Measurements from ENCODE around the gene DIRAS1. TPM values are rescaled to one million over a fixed set of nuclear protein-coding genes. Genes with fewer than 3 reads are reported as not detected.

The DIRAS1 gene
- total and polyA plus RNA-seq, 2 of the 8 experiments (the other 6 are each of a cell fraction or from before 2014, with no cell fraction given), result 20.2 to 22.3 TPM

- TF ChIP-seq RAD21 (IDR thresholded peaks at IDR 0.05 in 1 of 2, conservative IDR thresholded peaks at IDR 0.05 in 1 of 2; ENCODE audit: low read depth in 2 of 2, low read length in 2 of 2) (peak in 1 of 2 experiments; percentile 42; a peak in 2 of 4 replicates), RBBP5 (IDR thresholded peaks at IDR 0.05; ENCODE audit: borderline replicate concordance, low read depth, low read length) (no peak), TCF12 (IDR thresholded peaks at IDR 0.05; ENCODE audit: low read depth, low read length) (peak; percentile 86; the same call in 1 of the 2 replicates), MAX (IDR thresholded peaks at IDR 0.05) (peak; percentile 56; the same call in 1 of the 2 replicates), ASH2L (IDR thresholded peaks at IDR 0.05; ENCODE audit: low read length) (peak; percentile 66), GTF2F1 (IDR thresholded peaks at IDR 0.05; ENCODE audit: borderline replicate concordance, low read depth, low read length) (peak; percentile 74; the same call in 1 of the 2 replicates), CBX5 (IDR thresholded peaks at IDR 0.05; ENCODE audit: low read depth, low read length) (no peak), KDM4A (IDR thresholded peaks at IDR 0.05; ENCODE audit: low read depth, low read length, severe bottlenecking) (peak; percentile 33), KDM5A (IDR thresholded peaks at IDR 0.05; ENCODE audit: low read length) (no peak), POLR2A (IDR thresholded peaks at IDR 0.05; ENCODE audit: control extremely low read depth in 1 of 2, low read depth in 2 of 2, low read length in 2 of 2) (no peak; a peak in 1 of 3 replicates), HDAC2 (IDR thresholded peaks at IDR 0.05; ENCODE audit: borderline replicate concordance in 1 of 2, low read depth in 2 of 2, low read length in 2 of 2) (peak; percentile 77 to 96), PHF8 (conservative IDR thresholded peaks at IDR 0.05; ENCODE audit: low read depth, low read length) (peak; percentile 79), SP4 (IDR thresholded peaks at IDR 0.05; ENCODE audit: low read length) (peak; percentile 96), JUN (IDR thresholded peaks at IDR 0.05; ENCODE audit: low read depth, low read length) (0 out of 2 replicates have a peak, but pooled peaks have one; percentile 23), USF2 (IDR thresholded peaks at IDR 0.05; ENCODE audit: low read length) (no peak), SP2 (IDR thresholded peaks at IDR 0.05; ENCODE audit: low read length) (peak; percentile 77), KDM1A (IDR thresholded peaks at IDR 0.05; ENCODE audit: borderline replicate concordance, low read length) (peak; percentile 57; the same call in 1 of the 2 replicates), TEAD4 (IDR thresholded peaks at IDR 0.05; ENCODE audit: low read depth, low read length) (no peak)
- TF ChIP-seq, protein P1, sequence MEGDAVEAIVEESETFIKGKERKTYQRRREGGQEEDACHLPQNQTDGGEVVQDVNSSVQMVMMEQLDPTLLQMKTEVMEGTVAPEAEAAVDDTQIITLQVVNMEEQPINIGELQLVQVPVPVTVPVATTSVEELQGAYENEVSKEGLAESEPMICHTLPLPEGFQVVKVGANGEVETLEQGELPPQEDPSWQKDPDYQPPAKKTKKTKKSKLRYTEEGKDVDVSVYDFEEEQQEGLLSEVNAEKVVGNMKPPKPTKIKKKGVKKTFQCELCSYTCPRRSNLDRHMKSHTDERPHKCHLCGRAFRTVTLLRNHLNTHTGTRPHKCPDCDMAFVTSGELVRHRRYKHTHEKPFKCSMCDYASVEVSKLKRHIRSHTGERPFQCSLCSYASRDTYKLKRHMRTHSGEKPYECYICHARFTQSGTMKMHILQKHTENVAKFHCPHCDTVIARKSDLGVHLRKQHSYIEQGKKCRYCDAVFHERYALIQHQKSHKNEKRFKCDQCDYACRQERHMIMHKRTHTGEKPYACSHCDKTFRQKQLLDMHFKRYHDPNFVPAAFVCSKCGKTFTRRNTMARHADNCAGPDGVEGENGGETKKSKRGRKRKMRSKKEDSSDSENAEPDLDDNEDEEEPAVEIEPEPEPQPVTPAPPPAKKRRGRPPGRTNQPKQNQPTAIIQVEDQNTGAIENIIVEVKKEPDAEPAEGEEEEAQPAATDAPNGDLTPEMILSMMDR (IDR thresholded peaks at IDR 0.05; ENCODE audit: control extremely low read depth in 1 of 3, insufficient read depth in 1 of 3, low read depth in 1 of 3, low read length in 3 of 3), result no peak; a peak in 1 of 4 replicates
Measured at GRCh38 chr19:2739602-2740313, 18.6 kb upstream of the DIRAS1 start, which contains the start of gene SLC39A3 (continued).

Measured in H1 (cell line).